Anterior cingulate cortex (tissue), 58 donors: ENCODE measurements around the gene TMEM86B.

Experiments used
- DNase-seq, 58 donors: peaks; one replicate each; lab custom pipeline; 2025; lab: John Stamatoyannopoulos, UW

The TMEM86B gene

GRCh38 chr19:55258476-55258827, 29.9 kb upstream of the TMEM86B start:
- peak in 12 of 58 donors; percentile 35 to 80 (median 55) for DNase-seq

- peak in 3 of 58 donors; percentile 7 to 18 (median 16) for DNase-seq
These were observed 29.2 kb upstream of the TMEM86B start for GRCh38 chr19:55257461-55258420.

- DNase-seq = peak in 1 of 58 donors; percentile 24
These were observed 28.2 kb upstream of the TMEM86B start for GRCh38 chr19:55256562-55257460.

GRCh38 chr19:55255618-55256423, 27.3 kb upstream of the TMEM86B start:
- no peak for DNase-seq

- no peak for DNase-seq
These were observed 26.0 kb upstream of the TMEM86B start for GRCh38 chr19:55254625-55254977.

GRCh38 chr19:55253842-55254624, 25.5 kb upstream of the TMEM86B start:
- DNase-seq = peak in 1 of 58 donors; percentile 7

- no peak for DNase-seq
These were observed 24.4 kb upstream of the TMEM86B start for GRCh38 chr19:55252760-55253663.

- DNase-seq = no peak
These were observed 22.9 kb upstream of the TMEM86B start for GRCh38 chr19:55251341-55252081.

- DNase-seq = no peak
These were observed 21.9 kb upstream of the TMEM86B start for GRCh38 chr19:55250262-55251036.

GRCh38 chr19:55249841-55250240, 21.3 kb upstream of the TMEM86B start:
- no peak for DNase-seq

- DNase-seq = no peak
These were observed 20.1 kb upstream of the TMEM86B start for GRCh38 chr19:55248704-55249103.

GRCh38 chr19:55248166-55248675, 19.7 kb upstream of the TMEM86B start:
- DNase-seq = no peak

GRCh38 chr19:55247621-55248099, 19.1 kb upstream of the TMEM86B start:
- peak in 1 of 58 donors; percentile 3 for DNase-seq

- DNase-seq = no peak
These were observed 18.2 kb upstream of the TMEM86B start for GRCh38 chr19:55246462-55247451.

- DNase-seq = no peak
These were observed 16.8 kb upstream of the TMEM86B start for GRCh38 chr19:55245236-55245904.
